Gastroesophageal sphincter (tissue), 3 donors: ENCODE results near the gene C1QTNF1.

Source experiments
- EP300 ChIP-seq: sonication (generic); formaldehyde crosslinking; IDR thresholded peaks from one replicate; pipeline ENCODE4 v1.6.1; 2017; ENCODE audit warnings: antibody characterized with exemption, mild to moderate bottlenecking
- POLR2A ChIP-seq, 2 donors: fragments of 450-650 bp; IDR thresholded peaks; one replicate each; pipeline ENCODE4 v1.6.1; 2017; ENCODE audit warnings: antibody characterized with exemption in 2 of 2, mild to moderate bottlenecking in 2 of 2, moderate library complexity in 1 of 2
- POLR2AphosphoS5 ChIP-seq: sonication (generic); formaldehyde crosslinking; IDR thresholded peaks from one replicate; pipeline ENCODE4 v1.6.1; 2017; ENCODE audit warnings: antibody characterized with exemption
- TF ChIP-seq, protein P1 (sequence below), 4 experiments: fragments of 200-600 bp in 2 of 4; fragments of 450-650 bp in 2 of 4; sonication (generic) in 1 of 4; IDR thresholded peaks; one replicate each; pipeline ENCODE4 v1.5.1; 2017 to 2019; ENCODE audit warnings: antibody characterized with exemption in 4 of 4, mild to moderate bottlenecking in 2 of 4, moderate library complexity in 2 of 4

DNA sequence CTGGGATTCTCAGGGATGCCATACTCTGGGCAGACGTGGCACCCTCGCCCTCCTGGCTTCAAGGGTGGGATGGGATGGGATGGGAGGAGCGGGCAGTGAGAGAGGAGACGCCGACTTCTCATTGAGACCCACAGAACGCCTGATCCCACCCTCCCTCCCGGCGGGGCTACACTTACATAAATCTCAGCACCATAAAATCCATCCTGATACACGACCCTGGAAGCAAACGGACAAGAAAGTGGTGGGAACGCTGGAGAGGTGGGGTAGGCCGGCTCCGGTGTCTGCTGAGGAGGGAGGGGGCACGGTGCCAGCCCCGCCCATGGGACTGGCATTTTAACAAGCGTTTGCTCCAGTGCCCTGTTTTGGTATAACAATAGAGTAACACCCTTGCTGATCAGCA is 72.5 kb downstream of the C1QTNF1 start:
- TF ChIP-seq POLR2AphosphoS5 (no peak), POLR2A (IDR thresholded peaks at IDR 0.05) (no peak), EP300 (no peak)
- TF ChIP-seq, protein P1, sequence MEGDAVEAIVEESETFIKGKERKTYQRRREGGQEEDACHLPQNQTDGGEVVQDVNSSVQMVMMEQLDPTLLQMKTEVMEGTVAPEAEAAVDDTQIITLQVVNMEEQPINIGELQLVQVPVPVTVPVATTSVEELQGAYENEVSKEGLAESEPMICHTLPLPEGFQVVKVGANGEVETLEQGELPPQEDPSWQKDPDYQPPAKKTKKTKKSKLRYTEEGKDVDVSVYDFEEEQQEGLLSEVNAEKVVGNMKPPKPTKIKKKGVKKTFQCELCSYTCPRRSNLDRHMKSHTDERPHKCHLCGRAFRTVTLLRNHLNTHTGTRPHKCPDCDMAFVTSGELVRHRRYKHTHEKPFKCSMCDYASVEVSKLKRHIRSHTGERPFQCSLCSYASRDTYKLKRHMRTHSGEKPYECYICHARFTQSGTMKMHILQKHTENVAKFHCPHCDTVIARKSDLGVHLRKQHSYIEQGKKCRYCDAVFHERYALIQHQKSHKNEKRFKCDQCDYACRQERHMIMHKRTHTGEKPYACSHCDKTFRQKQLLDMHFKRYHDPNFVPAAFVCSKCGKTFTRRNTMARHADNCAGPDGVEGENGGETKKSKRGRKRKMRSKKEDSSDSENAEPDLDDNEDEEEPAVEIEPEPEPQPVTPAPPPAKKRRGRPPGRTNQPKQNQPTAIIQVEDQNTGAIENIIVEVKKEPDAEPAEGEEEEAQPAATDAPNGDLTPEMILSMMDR (IDR thresholded peaks at IDR 0.05), result no peak
